Measurements from ENCODE around the gene TBXAS1.

DNA sequence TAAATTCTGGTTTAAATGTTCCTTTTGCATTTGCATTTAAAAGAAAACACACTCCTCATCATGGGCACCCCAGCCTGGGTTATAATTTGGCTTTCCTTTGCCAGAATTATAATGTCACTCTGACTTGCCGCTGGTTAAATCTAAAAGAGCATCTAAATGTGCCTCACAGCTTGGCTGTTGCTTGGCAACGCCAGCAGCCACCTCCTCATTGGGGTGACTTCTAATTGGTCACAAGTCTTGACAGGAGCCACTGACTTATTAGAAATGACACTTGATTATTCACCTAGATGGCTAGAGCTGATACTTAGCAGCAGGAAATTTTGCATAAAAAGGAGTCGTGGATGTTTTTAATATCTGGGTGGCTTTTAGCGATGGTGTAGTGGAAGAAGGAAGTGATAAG, 114.3 kb downstream of the TBXAS1 start:
- TF ChIP-seq, protein P1, sequence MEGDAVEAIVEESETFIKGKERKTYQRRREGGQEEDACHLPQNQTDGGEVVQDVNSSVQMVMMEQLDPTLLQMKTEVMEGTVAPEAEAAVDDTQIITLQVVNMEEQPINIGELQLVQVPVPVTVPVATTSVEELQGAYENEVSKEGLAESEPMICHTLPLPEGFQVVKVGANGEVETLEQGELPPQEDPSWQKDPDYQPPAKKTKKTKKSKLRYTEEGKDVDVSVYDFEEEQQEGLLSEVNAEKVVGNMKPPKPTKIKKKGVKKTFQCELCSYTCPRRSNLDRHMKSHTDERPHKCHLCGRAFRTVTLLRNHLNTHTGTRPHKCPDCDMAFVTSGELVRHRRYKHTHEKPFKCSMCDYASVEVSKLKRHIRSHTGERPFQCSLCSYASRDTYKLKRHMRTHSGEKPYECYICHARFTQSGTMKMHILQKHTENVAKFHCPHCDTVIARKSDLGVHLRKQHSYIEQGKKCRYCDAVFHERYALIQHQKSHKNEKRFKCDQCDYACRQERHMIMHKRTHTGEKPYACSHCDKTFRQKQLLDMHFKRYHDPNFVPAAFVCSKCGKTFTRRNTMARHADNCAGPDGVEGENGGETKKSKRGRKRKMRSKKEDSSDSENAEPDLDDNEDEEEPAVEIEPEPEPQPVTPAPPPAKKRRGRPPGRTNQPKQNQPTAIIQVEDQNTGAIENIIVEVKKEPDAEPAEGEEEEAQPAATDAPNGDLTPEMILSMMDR (conservative IDR thresholded peaks at IDR 0.05; ENCODE audit: low read length), result no peak
- TF ChIP-seq EZH2phosphoT487 (IDR thresholded peaks at IDR 0.05; ENCODE audit: borderline replicate concordance, low read depth, low read length), result no peak
